Fibroblast of pulmonary artery (primary cell): Measurements from ENCODE around the gene ASPDH.

Experiments
- DNase-seq: peaks from one replicate; pipeline ENCODE4 v3.0.0-alpha.2; 2010; ENCODE audit warnings: low read depth
- H3K4me3 ChIP-seq: replicated peaks from 2 replicates; pipeline ENCODE4 v1.5.1; 2011; ENCODE audit warnings: low read depth, mild to moderate bottlenecking, control low read depth, low read length, moderate library complexity
- TF ChIP-seq, protein P1 (sequence below): IDR thresholded peaks from 2 replicates; pipeline ENCODE4 v1.5.1; 2011; ENCODE audit warnings: mild to moderate bottlenecking, control low read depth, low read length, inconsistent platforms; ENCODE audit errors: missing control alignments

Gene ASPDH

DNA sequence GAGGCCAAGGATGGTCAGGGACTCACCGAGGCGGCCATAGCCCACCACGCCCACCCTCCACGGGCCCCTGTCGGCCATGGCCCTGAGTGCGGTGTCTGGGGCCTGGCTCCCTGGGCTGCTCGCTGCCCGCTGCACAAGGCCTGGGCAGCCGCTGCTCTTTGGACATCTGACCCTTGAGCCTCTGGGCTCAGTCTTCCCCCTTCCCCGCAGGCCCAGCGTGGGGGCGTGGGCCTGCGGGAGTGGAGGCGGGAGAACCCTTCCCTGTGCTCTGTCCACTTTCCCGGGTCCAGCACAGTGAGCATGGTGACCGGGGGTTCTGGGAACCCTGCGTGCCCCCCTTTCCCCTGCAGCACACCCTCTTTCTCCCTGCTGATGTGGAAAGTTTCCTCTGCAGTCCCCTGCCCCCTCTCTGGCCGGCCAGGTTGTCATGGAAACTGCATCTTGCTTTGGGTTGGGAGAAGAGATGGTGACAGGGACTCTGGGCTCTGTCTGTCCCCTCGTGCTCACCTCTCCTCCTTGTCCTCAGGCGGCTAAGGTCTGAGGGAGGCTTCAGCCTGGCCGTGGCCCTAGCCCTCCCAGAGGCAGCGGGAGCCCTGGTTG is at the start of gene ASPDH:
ASPDH (minus strand) TSS at position 168 of the 600 bp plus-strand sequence; CDS start at position 78, 90 bp downstream.
- TF ChIP-seq, protein P1, sequence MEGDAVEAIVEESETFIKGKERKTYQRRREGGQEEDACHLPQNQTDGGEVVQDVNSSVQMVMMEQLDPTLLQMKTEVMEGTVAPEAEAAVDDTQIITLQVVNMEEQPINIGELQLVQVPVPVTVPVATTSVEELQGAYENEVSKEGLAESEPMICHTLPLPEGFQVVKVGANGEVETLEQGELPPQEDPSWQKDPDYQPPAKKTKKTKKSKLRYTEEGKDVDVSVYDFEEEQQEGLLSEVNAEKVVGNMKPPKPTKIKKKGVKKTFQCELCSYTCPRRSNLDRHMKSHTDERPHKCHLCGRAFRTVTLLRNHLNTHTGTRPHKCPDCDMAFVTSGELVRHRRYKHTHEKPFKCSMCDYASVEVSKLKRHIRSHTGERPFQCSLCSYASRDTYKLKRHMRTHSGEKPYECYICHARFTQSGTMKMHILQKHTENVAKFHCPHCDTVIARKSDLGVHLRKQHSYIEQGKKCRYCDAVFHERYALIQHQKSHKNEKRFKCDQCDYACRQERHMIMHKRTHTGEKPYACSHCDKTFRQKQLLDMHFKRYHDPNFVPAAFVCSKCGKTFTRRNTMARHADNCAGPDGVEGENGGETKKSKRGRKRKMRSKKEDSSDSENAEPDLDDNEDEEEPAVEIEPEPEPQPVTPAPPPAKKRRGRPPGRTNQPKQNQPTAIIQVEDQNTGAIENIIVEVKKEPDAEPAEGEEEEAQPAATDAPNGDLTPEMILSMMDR, result no peak
- no peak for DNase-seq
- H3K4me3 ChIP-seq, result no peak within 1 kb of the TSS

DNA sequence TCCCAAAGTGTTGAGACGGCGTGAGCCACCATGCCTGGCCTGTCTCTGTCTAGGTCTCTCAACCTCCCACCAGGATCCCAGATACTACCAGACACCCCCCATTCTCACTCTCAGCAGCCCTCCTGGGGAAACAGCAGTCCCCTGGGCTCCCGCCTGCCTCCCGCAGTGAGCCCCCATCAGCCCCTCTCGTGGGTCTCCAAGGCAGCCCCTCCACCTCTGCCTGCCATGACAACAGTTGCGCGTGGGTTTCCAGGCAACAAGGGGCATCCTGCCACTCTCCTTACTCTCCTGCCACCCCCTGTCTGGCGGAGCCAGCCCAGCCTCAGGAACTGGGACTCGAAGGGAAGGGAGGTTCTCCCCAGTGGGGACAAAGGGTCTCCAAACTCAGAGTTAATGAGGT is 49.3 kb upstream of the ASPDH start:
- DNase-seq, result no peak
- TF ChIP-seq, protein P1, result no peak
- H3K4me3 ChIP-seq, result no peak overlapping the region

DNA sequence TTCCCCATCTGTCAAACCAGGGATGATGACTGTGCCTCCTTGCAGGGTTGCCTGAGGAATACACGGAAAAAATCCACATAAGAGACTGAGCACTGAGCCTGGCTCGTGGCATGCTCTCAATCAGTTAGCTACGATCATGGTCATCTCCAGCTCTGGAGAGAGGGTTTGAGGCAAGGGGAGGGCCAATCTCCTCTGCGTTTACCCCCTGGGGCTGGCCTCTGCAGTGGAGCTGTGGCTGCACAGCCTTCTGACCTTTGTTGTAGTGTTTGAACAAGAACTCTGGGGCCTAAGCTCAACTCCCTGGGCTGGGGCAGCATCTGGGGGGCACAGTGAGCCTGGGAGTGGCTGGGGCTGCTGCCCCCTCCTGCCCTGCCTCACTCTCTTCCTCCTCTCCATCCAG is 48.6 kb upstream of the ASPDH start:
- H3K4me3 ChIP-seq, result no peak overlapping the region
- DNase-seq, result no peak
- TF ChIP-seq, protein P1, result no peak

DNA sequence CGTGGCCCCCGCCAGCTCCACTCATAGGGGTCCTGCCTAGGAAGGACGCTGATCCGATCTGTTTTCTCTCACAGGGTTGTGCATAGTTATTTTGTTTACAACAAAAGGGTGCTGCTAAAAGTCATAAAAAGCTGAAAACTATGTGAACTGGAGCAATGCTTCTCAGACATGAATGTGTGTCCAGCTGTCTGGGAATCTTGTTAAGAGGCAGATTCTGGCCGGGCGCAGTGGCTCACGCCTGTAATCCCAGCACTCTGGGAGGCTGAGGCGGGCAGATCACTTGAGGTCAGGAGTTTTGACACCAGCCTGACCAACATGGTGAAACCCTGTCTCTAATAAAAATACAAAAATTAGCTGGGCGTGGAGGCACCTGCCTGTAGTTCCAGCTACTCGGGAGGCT is 45.9 kb upstream of the ASPDH start:
- no peak for DNase-seq
- TF ChIP-seq, protein P1, result no peak
- no peak overlapping the region for H3K4me3 ChIP-seq

DNA sequence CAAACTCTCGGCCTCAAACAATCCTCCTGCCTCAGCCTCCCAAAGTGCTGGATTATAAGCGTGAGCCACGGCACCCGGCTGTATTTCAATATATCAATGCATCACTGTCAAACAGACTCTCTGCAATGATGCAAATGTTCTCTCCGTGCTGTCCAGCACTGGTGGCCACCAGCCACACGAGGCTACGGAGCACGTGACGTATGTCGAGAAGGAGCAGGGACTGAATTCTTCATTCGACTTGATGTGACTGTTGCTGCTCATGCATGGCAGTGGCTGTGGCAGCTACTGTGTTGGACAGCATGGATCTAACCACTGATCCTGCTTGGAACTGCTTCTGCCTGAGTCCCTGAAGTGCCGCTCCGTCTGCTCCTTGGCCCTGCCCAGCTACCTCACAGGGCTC is 44.7 kb upstream of the ASPDH start:
- DNase-seq, result no peak
- no peak overlapping the region for H3K4me3 ChIP-seq
- TF ChIP-seq, protein P1, result no peak

DNA sequence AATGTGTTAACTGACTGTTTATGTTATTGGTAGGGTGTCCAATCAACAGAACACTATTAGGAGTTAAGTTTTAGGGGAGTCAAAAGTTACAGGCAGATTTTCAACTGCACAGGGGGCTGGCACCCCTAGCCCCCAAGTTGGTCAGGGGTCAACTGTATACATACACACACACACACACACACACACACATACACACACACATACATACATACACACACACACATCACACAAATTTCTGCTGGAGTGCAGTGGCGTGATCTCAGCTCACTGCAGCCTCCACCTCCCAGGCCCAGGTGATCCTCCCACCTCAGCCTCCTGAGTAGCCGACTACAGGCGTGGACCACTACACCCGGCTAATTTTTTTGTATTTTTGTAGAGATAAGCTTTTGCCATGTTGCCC is 44.3 kb upstream of the ASPDH start:
- no peak for DNase-seq
- no peak overlapping the region for H3K4me3 ChIP-seq
- TF ChIP-seq, protein P1, result no peak

DNA sequence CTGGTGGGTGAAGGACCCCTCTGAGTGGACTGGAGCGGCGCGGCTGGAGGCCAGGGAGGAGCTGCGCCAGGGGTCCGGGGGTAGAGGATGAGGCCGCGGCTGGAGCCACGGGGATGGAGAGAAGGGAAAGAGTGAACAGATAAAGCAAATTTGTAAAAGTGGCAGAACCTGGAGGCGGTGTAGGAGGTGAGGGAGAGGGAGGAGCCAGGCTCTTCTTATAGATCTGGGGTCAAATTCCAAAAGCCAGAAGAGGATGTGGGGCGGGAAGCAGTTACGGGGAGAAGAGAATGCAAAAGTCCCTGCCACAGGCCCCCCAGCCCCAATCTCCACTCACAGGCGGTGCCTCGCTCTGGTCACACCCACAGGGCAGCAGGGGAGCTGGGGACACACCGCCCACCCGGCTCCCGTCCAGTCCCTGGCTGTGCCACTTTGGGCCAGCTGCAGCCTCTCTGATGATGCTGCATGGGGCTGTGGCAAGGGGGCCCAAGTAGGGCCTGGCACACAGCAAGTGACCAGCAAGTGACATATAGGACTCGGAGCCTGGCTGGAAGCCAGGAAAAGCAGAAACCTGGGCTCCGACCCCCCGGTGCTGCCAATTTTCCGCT is 43.4 kb upstream of the ASPDH start:
- no peak for DNase-seq
- TF ChIP-seq, protein P1, result no peak
- peak overlapping the region; percentile 61 for H3K4me3 ChIP-seq
